IMR-90 (cell line): ENCODE data around the gene FIBIN. TPM values are rescaled to one million over a fixed set of nuclear protein-coding genes. Genes with fewer than 3 reads are reported as not detected.
A peak's percentile ranks its signal among the peaks of the same experiment; 100 is the strongest.

ENCODE experiments used
- ATAC-seq: fragments of 200-7000 bp; cut with Tn5 transposase; 2 replicates; pipeline ENCODE4 v1.9.1; 2020; ENCODE audit warnings: low read depth, mild to moderate bottlenecking, moderate library complexity
- BruUV-seq: library from RNA; stranded (reverse); fragments of 400-500 nt; replicated peaks from 2 replicates; lab custom pipeline; 2021; lab: Mats Ljungman, UMichigan
- CTCF ChIA-PET: fragments of 300-600 bp; formaldehyde crosslinking; extraction: SDS; loops from one replicate; lab custom pipeline; 2021; ENCODE audit warnings: antibody characterized with exemption; lab: Yijun Ruan, JAX
- POLR2A ChIA-PET: fragments of 300-600 bp; sonication (Branson Sonifier 250); formaldehyde crosslinking; loops from one replicate; lab custom pipeline; 2022; ENCODE audit warnings: antibody characterized with exemption; ENCODE audit not compliant: unreplicated experiment; lab: Charles Lee
- DNase-seq: peaks from one replicate; pipeline ENCODE4 v3.0.0; 2013
- H2AFZ ChIP-seq: replicated peaks from 2 replicates; pipeline ENCODE3; 2013; ENCODE audit warnings: low read length, mild to moderate bottlenecking; ENCODE audit not compliant: poor library complexity
- H2AK5ac ChIP-seq: 2 replicates; pipeline ENCODE4 v1.6.1; 2013; ENCODE audit warnings: low read depth, low read length, inconsistent platforms
- H2AK9ac ChIP-seq: replicated peaks from 2 replicates; pipeline ENCODE3; 2013; ENCODE audit warnings: mild to moderate bottlenecking, low read depth, low read length, moderate library complexity; ENCODE audit not compliant: poor library complexity
- H2BK120ac ChIP-seq: 2 replicates; pipeline ENCODE4 v1.6.1; 2013; ENCODE audit warnings: low read depth, low read length, inconsistent platforms
- H2BK15ac ChIP-seq: 3 replicates; pipeline ENCODE4 v1.6.1; 2013; ENCODE audit warnings: low read depth, low read length, inconsistent platforms
- H2BK20ac ChIP-seq: 2 replicates; pipeline ENCODE4 v1.6.1; 2013; ENCODE audit warnings: low read depth, mild to moderate bottlenecking, inconsistent platforms, low read length, moderate library complexity
- H2BK5ac ChIP-seq: 2 replicates; pipeline ENCODE4 v1.6.1; 2013; ENCODE audit warnings: mild to moderate bottlenecking, low read depth, low read length, inconsistent platforms; ENCODE audit not compliant: poor library complexity, severe bottlenecking
- H3K14ac ChIP-seq: replicated peaks from 2 replicates; pipeline ENCODE4 v1.6.1; 2013; ENCODE audit warnings: low read depth, low read length, inconsistent platforms
- H3K18ac ChIP-seq: 2 replicates; pipeline ENCODE4 v1.6.1; 2013; ENCODE audit warnings: low read depth, low read length, control low read depth
- H3K23ac ChIP-seq: 2 replicates; pipeline ENCODE4 v1.6.1; 2013; ENCODE audit warnings: low read depth, low read length, inconsistent platforms
- H3K27ac ChIP-seq: 2 replicates; pipeline ENCODE4 v1.5.1; 2013; ENCODE audit warnings: mild to moderate bottlenecking, control low read depth, low read length; ENCODE audit not compliant: insufficient read depth
- H3K27me3 ChIP-seq: 2 replicates; pipeline ENCODE4 v1.6.1; 2013; ENCODE audit warnings: low read length; ENCODE audit not compliant: control insufficient read depth, insufficient read depth
- H3K36me3 ChIP-seq: 2 replicates; pipeline ENCODE4 v1.6.1; 2013; ENCODE audit warnings: low read length, mixed read lengths; ENCODE audit not compliant: control insufficient read depth, insufficient read depth
- H3K4ac ChIP-seq: 2 replicates; pipeline ENCODE4 v1.6.1; 2013; ENCODE audit warnings: low read depth, low read length, inconsistent platforms
- H3K4me1 ChIP-seq: 2 replicates; pipeline ENCODE4 v1.6.1; 2013; ENCODE audit warnings: low read length, mixed read lengths; ENCODE audit not compliant: control insufficient read depth, insufficient read depth
- H3K4me2 ChIP-seq: 2 replicates; pipeline ENCODE4 v1.6.1; 2013; ENCODE audit warnings: low read depth, mild to moderate bottlenecking, control low read depth, low read length, moderate library complexity
- H3K4me3 ChIP-seq: 2 replicates; pipeline ENCODE4 v1.5.1; 2013; ENCODE audit warnings: low read depth, mild to moderate bottlenecking, control low read depth, low read length, moderate library complexity; ENCODE audit not compliant: insufficient read depth
- H3K56ac ChIP-seq: 2 replicates; pipeline ENCODE4 v1.6.1; 2013; ENCODE audit warnings: low read length, inconsistent platforms; ENCODE audit not compliant: insufficient read depth; ENCODE audit errors: extremely low read depth
- H3K79me1 ChIP-seq, 2 experiments: 2 replicates each; pipeline ENCODE4 v1.6.1; 2013; ENCODE audit warnings: low read length in 2 of 2, inconsistent platforms in 1 of 2, low read depth in 1 of 2
- H3K9ac ChIP-seq: 2 replicates; pipeline ENCODE4 v1.6.1; 2013; ENCODE audit warnings: low read depth, low read length, control low read depth
- H3K9me1 ChIP-seq: 2 replicates; pipeline ENCODE4 v1.6.1; 2013; ENCODE audit warnings: low read length, inconsistent platforms; ENCODE audit not compliant: insufficient read depth
- H3K9me3 ChIP-seq: 2 replicates; pipeline ENCODE4 v1.6.1; 2013; ENCODE audit warnings: low read length; ENCODE audit not compliant: control insufficient read depth, insufficient read depth
- H4K20me1 ChIP-seq: 2 replicates; pipeline ENCODE4 v1.6.1; 2013; ENCODE audit warnings: low read length, inconsistent platforms; ENCODE audit not compliant: insufficient read depth
- H4K5ac ChIP-seq: 2 replicates; pipeline ENCODE4 v1.6.1; 2013; ENCODE audit warnings: mild to moderate bottlenecking, low read depth, low read length, control low read depth
- H4K8ac ChIP-seq, 2 experiments: 2 replicates each; pipeline ENCODE4 v1.6.1; 2013; ENCODE audit warnings: low read depth in 2 of 2, low read length in 2 of 2, control low read depth in 1 of 2, inconsistent platforms in 1 of 2
- H4K91ac ChIP-seq: 2 replicates; pipeline ENCODE4 v1.6.1; 2013; ENCODE audit warnings: low read depth, low read length, inconsistent platforms; ENCODE audit not compliant: insufficient read depth
- CEBPB ChIP-seq: IDR thresholded peaks from 2 replicates; pipeline ENCODE4 v1.6.1; 2012; ENCODE audit warnings: low read depth, low read length, improper control_type of control experiment
- CHD1 ChIP-seq: IDR thresholded peaks from 2 replicates; pipeline ENCODE4 v1.6.1; 2012; ENCODE audit warnings: low read depth, low read length, improper control_type of control experiment
- NFE2L2 ChIP-seq: fragments of 150-350 bp; IDR thresholded peaks from 2 replicates; pipeline ENCODE4 v1.6.1; 2016; ENCODE audit warnings: low read depth, mild to moderate bottlenecking, low read length
- POLR2A ChIP-seq: IDR thresholded peaks from 2 replicates; pipeline ENCODE4 v1.6.1; 2012; ENCODE audit warnings: mild to moderate bottlenecking, low read depth, low read length
- RCOR1 ChIP-seq: IDR thresholded peaks from 2 replicates; pipeline ENCODE4 v1.6.1; 2012; ENCODE audit warnings: mild to moderate bottlenecking, low read length, improper control_type of control experiment; ENCODE audit not compliant: insufficient replicate concordance
- WGBS, 2 experiments: methylation state at CpG; one replicate each; pipeline versions ENCODE4 v1.1.5 to v1.1.7; 2013; ENCODE audit warnings: missing lambda C conversion rate in 2 of 2; ENCODE audit not compliant: insufficient read length in 1 of 2; ENCODE audit errors: extremely low coverage in 2 of 2; 5-methylcytosine and 5-hydroxymethylcytosine counted together
- dilution Hi-C: fragments of 300-500 bp; cut with HindIII; formaldehyde crosslinking; loops from one replicate; pipeline ENCODE4 v1.14.3; 2018; ENCODE audit warnings: low sequenced_read_pairs; ENCODE audit not compliant: unreplicated experiment
- in situ Hi-C: fragments of 300-500 bp; cut with MboI; formaldehyde crosslinking; loops from 3 replicates; pipeline ENCODE4 v1.14.3; 2019; ENCODE audit warnings: low sequenced_read_pairs, inconsistent platforms, mixed read lengths
- intact Hi-C: fragments of 100-400 bp; cut with micrococcal nuclease; formaldehyde crosslinking; loops from 2 replicates; pipeline ENCODE4 v1.10.0; 2022
- polyA plus RNA-seq, 3 experiments: library from polyadenylated mRNA; depleted of rRNA; stranded (reverse); fragments of >200 nt; gene quantifications; 2 replicates each; pipeline ENCODE4 v1.2.3, GENCODE V29; 2012; ENCODE audit warnings: low replicate concordance in 1 of 3
- total RNA-seq: library from RNA; depleted of rRNA; stranded (reverse); fragments of >200 nt; gene quantifications from 2 replicates; pipeline ENCODE4 v1.2.3, GENCODE V29; 2012; rRNA removed

The FIBIN gene
- total and polyA plus RNA-seq, 2 of the 4 experiments (the other 2 are of a cell fraction) = 5.7 to 6.1 TPM

DNA sequence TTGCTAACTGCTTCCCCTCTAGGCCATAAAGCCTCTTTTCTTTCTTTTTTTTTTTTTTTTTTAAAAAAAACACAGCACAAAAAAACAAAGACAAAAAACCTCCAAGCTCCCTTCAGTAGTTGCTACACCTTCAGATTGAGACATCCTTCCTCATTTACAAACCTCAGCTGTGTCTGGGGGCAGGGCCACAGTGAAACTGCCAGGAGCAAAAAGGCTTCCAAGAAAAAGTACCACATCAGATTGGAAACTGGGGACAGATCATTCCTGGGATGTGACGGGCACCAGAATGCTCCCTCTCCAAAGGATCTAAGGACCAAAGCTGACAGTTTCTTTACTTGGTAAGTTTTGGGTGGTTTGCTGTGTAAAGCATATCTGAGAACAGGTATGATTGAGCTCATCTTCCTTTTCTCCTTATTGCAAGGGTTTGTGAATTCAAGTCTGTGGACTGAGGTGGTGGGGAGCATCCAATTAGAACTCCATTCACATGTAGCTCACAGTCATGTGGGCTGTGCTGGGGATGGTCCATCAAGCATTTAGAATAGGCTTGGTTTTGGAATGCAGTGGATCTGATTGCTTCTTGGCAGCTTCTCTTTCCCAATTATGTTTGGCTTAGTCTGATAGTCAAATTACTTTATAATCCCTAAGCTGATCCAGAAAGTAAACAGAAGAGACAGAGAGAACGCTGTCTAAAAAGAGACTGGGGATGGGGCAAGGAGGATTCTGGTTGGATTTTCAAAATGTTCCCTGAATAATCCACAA lies 47.4 kb downstream of the FIBIN start:
- Histone ChIP-seq H2BK5ac (no peak overlapping the region), H3K18ac (no peak overlapping the region; the same call in 1 of the 2 replicates), H3K23ac (no peak overlapping the region; the same call in 1 of the 2 replicates), H3K9me3 (no peaks in the 10 kb centered on the region), H3K27me3 (no peaks in the 10 kb centered on the region), H4K5ac (peak overlapping the region; percentile 54; the same call in 1 of the 2 replicates), H3K4me2 (no peak overlapping the region; the same call in 1 of the 2 replicates), H2BK120ac (no peak overlapping the region), H3K9ac (no peak overlapping the region), H3K36me3 (no peaks in the 10 kb centered on the region), H3K56ac (no peak overlapping the region), H3K27ac (peak overlapping the region; percentile 2; the same call in 1 of the 2 replicates), H3K4ac (no peak overlapping the region), H2AFZ (no peak overlapping the region), H2AK9ac (no peak overlapping the region), H4K91ac (no peak overlapping the region), H3K4me1 (peaks cover 4% of the 10 kb centered on the region; the same call in 1 of the 2 replicates), H2BK15ac (no peak overlapping the region), H3K9me1 (no peaks in the 10 kb centered on the region), H3K4me3 (no peak overlapping the region), H2BK20ac (0 out of 2 replicates have a peak overlapping the region, but pooled peaks have one; percentile 19), H4K8ac (no peak overlapping the region), H3K79me1 (no peaks in the 10 kb centered on the region), H2AK5ac (no peak overlapping the region), H4K20me1 (no peaks in the 10 kb centered on the region), H3K14ac (no peak overlapping the region; the same call in 1 of the 2 replicates)
- CTCF ChIA-PET = interaction anchor here (0.6 kb wide), 1 partner anchor 21 kb away, joined by 3 read pairs; no protein-coding TSS in a partner anchor
- in situ Hi-C loops = no loop called here
- POLR2A ChIA-PET = no interaction called here
- DNase-seq = no peak
- dilution Hi-C loops = no loop called here
- WGBS, 2 experiments = no CpG with 5 or more reads among the region's 2 CpGs
- intact Hi-C loops = no loop called here
- TF ChIP-seq CHD1 (no peak), NFE2L2 (no peak), CEBPB (no peak), POLR2A (no peak), RCOR1 (no peak)
- no TSS peak for BruUV-seq
- ATAC-seq = peak; percentile 69

Other genes starting within 250 kb of the FIBIN start
- not detected in 2 replicates for gene BBOX1, start 46.7 kb downstream of the FIBIN start, total RNA-seq
- gene BBOX1, start 46.7 kb downstream of the FIBIN start, polyA plus RNA-seq (2012; rRNA removed) = not detected in 2 replicates